Ovary (tissue), 9 donors: ENCODE data around the gene ITLN2. TPM values are rescaled to one million over a fixed set of nuclear protein-coding genes. Genes with fewer than 3 reads are reported as not detected.

Experiments used
- DNase-seq, 5 donors: peaks; one replicate each; pipeline ENCODE4 v3.0.0-alpha.2; 2019 to 2020
- H3K27ac ChIP-seq, 2 donors: fragments of 200-600 bp; one replicate each; pipeline versions ENCODE4 v1.5.1 to v1.8.0; 2019 to 2022
- H3K27me3 ChIP-seq: fragments of 200-600 bp; one replicate; pipeline ENCODE4 v1.8.0; 2022
- H3K36me3 ChIP-seq: fragments of 200-600 bp; sonication (generic); one replicate; pipeline ENCODE4 v1.5.1; 2019
- H3K4me1 ChIP-seq: one replicate; pipeline ENCODE4 v1.8.1; 2013; ENCODE audit warnings: mild to moderate bottlenecking, moderate library complexity; ENCODE audit not compliant: insufficient read depth
- H3K4me3 ChIP-seq: fragments of 200-600 bp; sonication (generic); one replicate; pipeline ENCODE4 v1.5.1; 2017
- H3K9me3 ChIP-seq, 2 donors: fragments of 200-600 bp in 1 of 2; sonication (generic) in 1 of 2; one replicate each; pipeline versions ENCODE4 v1.5.1 to v1.8.1; 2013 to 2019; ENCODE audit warnings: mild to moderate bottlenecking in 1 of 2, moderate library complexity in 1 of 2
- CTCF ChIP-seq, 3 donors: fragments of 450-650 bp in 2 of 3; fragments of 200-600 bp in 1 of 3; IDR thresholded peaks; one replicate each; pipeline versions ENCODE4 v1.5.1 to v1.8.0; 2016 to 2022; ENCODE audit warnings: antibody characterized with exemption in 3 of 3, mild to moderate bottlenecking in 1 of 3
- EP300 ChIP-seq: sonication (generic); formaldehyde crosslinking; IDR thresholded peaks from one replicate; pipeline ENCODE4 v1.6.1; 2017; ENCODE audit warnings: antibody characterized with exemption
- POLR2A ChIP-seq: fragments of 450-650 bp; IDR thresholded peaks from one replicate; pipeline ENCODE4 v1.6.1; 2017; ENCODE audit warnings: antibody characterized with exemption, mild to moderate bottlenecking, moderate library complexity
- WGBS, 3 donors: extraction: QIAGEN DNeasy Blood & Tissue Kit in 1 of 3; methylation state at CpG; one replicate each; pipeline versions ENCODE4 v1.1.5 to v1.1.7; 2013 to 2017; 5-methylcytosine and 5-hydroxymethylcytosine counted together
- intact Hi-C, 4 donors: fragments of 100-400 bp; cut with DNase I; formaldehyde crosslinking; loops; one replicate each; pipeline versions ENCODE4 v1.11.0 to v1.15.1; 2022 to 2023
- polyA plus RNA-seq, 2 donors: library from polyadenylated mRNA; stranded (reverse); fragments of 200-250 nt in 1 of 2; fragments of 350-450 nt in 1 of 2; fragmentation: Illumina TruSeq in 1 of 2; extraction: RNeasy Lipid Tissue Mini Kit (QIAGEN cat#74804) in 1 of 2; gene quantifications; one replicate each; pipeline ENCODE4 v1.2.3, GENCODE V29; 2013 to 2014
- total RNA-seq, 7 donors: library from RNA; depleted of rRNA in 2 of 7; stranded (reverse); fragments of >200 nt in 2 of 7; fragmentation: NEBNext Ultra II Directional in 3 of 7; extraction: Animal tissue kit (Norgen Biotek cat#: 25700) in 3 of 7; gene quantifications; one replicate each; pipeline versions ENCODE4 v1.1.0 to v1.2.4, GENCODE V29; 2016 to 2023
- donor health status: DM: no; HTN: no; CAD: no; lungs with moderate emphysema.
- donor health status: DM: no; HTN: no; CAD: no.
- donor health status: Bipolar disorder and iron deficiency.
- donor health status: DM: yes; HTN: yes; CAD: no.
- donor health status: DM: no; HTN: no; CAD: no.
- donor health status: DM: yes; HTN: yes; CAD: no.

ITLN2 gene
- total and polyA plus RNA-seq, 9 donors: 0.53 to 7.6 (median 2.3) TPM

- no peaks in the 10 kb centered on the region for H3K36me3 ChIP-seq
- H3K4me3 ChIP-seq: no peak overlapping the region
- no peaks in the 10 kb centered on the region for H3K9me3 ChIP-seq
- no peak overlapping the region for H3K27ac ChIP-seq
- WGBS, 3 donors: 42 to 51% (median 43%) methylated on average over 4 of the region's 4 CpGs
- no peaks in the 10 kb centered on the region for H3K27me3 ChIP-seq
- TF ChIP-seq POLR2A (no peak), CTCF (IDR thresholded peaks at IDR 0.05) (no peak), EP300 (no peak)
- intact Hi-C loops: no loop called here
- DNase-seq: no peak
- no peaks in the 10 kb centered on the region for H3K4me1 ChIP-seq
Measured at GRCh38 chr1:160963521-160963920, 8.9 kb upstream of the ITLN2 start.

- no peak for DNase-seq
- no peaks in the 10 kb centered on the region for H3K36me3 ChIP-seq
- H3K4me1 ChIP-seq: no peaks in the 10 kb centered on the region
- TF ChIP-seq CTCF (IDR thresholded peaks at IDR 0.05) (no peak), EP300 (no peak), POLR2A (no peak)
- intact Hi-C loops: no loop called here
- no peaks in the 10 kb centered on the region for H3K9me3 ChIP-seq
- H3K4me3 ChIP-seq: no peak overlapping the region
- 83 to 89% (median 86%) methylated on average over 1 of the region's 1 CpG for WGBS, 3 donors
- H3K27ac ChIP-seq: no peak overlapping the region
- H3K27me3 ChIP-seq: no peaks in the 10 kb centered on the region
Measured at GRCh38 chr1:160961419-160961818, 6.8 kb upstream of the ITLN2 start.

- Histone ChIP-seq H3K4me1 (peaks cover 3% of the 10 kb centered on the region), H3K9me3 (no peaks in the 10 kb centered on the region)
- DNase-seq: no peak
Measured at GRCh38 chr1:160956966-160957365, 2.4 kb upstream of the ITLN2 start.

DNA sequence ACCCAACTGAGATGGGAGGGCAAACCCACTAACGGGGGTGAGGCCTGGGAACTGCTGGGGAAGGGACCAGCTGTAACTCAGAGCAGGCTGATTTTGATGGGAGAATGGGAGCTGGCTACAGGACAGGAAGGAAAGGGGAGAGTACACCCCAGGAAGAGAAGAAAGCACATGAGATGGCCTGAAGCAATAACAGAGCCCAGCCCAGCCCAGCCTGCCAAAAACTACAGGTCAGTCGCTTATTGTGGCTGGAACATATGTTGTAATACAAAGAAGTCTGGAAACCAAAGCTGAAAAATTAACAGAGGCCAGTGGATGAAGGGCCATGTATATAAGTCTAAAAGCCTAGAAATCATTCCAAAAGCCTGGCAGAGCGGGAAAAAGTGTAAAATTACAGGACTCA is 1.6 kb downstream of the ITLN2 start:
- Histone ChIP-seq H3K4me1 (peaks cover 13% of the 10 kb centered on the region), H3K9me3 (no peaks in the 10 kb centered on the region), H3K36me3 (no peaks in the 10 kb centered on the region), H3K27ac (no peak overlapping the region), H3K4me3 (no peak overlapping the region), H3K27me3 (no peaks in the 10 kb centered on the region)
- TF ChIP-seq EP300: no peak
- 70 to 76% (median 76%) methylated on average over 3 of the region's 3 CpGs for WGBS, 3 donors
- peak in 1 of 5 donors; percentile 54 for DNase-seq
- intact Hi-C loops: loop anchor here in 2 of 4 donors (5.0 to 10.0 kb wide), 2 partner anchors 116 to 228 kb away; no protein-coding TSS in a partner anchor

More at GRCh38 chr1:160956966-160957365, 2.4 kb upstream of the ITLN2 start:
- Histone ChIP-seq H3K27me3 (no peaks in the 10 kb centered on the region), H3K36me3 (no peaks in the 10 kb centered on the region), H3K4me3 (no peak overlapping the region), H3K27ac (no peak overlapping the region)
- intact Hi-C loops: loop anchor here in 1 of 4 donors (10.0 kb wide), 1 partner anchor 232 kb away; no protein-coding TSS in a partner anchor
- no peak for TF ChIP-seq POLR2A
- TF ChIP-seq CTCF (IDR thresholded peaks at IDR 0.05): no peak
- TF ChIP-seq EP300: no peak
- WGBS, 3 donors: 65 to 86% (median 79%) methylated on average over 4 of the region's 4 CpGs

DNA sequence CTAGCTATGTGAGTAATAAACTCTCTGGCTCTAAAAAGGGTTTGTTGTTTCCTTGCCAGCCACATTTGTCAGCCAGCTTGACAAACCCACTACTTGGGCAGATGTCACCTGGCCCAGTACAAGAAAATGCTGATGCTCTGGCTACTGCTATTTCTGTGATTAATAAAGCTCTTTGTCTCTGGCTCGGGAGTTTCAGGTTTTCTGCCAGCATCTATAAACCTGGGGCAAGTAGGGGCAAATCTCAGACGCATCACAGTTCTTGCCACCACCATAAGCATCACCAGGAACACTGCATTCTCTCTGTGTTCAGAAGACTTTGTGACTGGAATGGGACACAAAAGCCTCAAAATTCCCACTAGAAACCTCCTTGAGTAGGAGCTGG is 2.5 kb downstream of the ITLN2 start:
- Histone ChIP-seq H3K4me3 (no peak overlapping the region), H3K27me3 (no peaks in the 10 kb centered on the region), H3K36me3 (no peaks in the 10 kb centered on the region), H3K9me3 (no peaks in the 10 kb centered on the region), H3K4me1 (peaks cover 13% of the 10 kb centered on the region), H3K27ac (no peak overlapping the region)
- 78 to 92% (median 92%) methylated on average over 2 of the region's 2 CpGs for WGBS, 3 donors
- TF ChIP-seq CTCF (IDR thresholded peaks at IDR 0.05) (no peak), POLR2A (no peak), EP300 (no peak)
- DNase-seq: no peak
- intact Hi-C loops: loop anchor here in 2 of 4 donors (5.0 to 10.0 kb wide), 2 partner anchors 115 to 227 kb away; no protein-coding TSS in a partner anchor
